Fibroblast of lung (primary cell): Measurements from ENCODE around the gene PRTN3.

Experiments
- CTCF ChIP-seq, 2 donors: IDR thresholded peaks in 1 of 2; conservative IDR thresholded peaks in 1 of 2; 1 replicate in 1 of 2; 2 replicates in 1 of 2; pipeline ENCODE4 v1.5.1; 2011 to 2012; ENCODE audit warnings: low read length in 2 of 2, control low read depth in 1 of 2, inconsistent platforms in 1 of 2, low read depth in 1 of 2, mild to moderate bottlenecking in 1 of 2
- EZH2 ChIP-seq: IDR thresholded peaks from 2 replicates; pipeline ENCODE4 v1.5.1; 2012; ENCODE audit warnings: low read length, control low read depth, mild to moderate bottlenecking; ENCODE audit errors: missing control alignments

- TF ChIP-seq CTCF (conservative IDR thresholded peaks at IDR 0.05 in 1 of 2, IDR thresholded peaks at IDR 0.05 in 1 of 2; ENCODE audit: low read depth in 1 of 2, low read length in 2 of 2) = no peak
- no peak for TF ChIP-seq EZH2
Observed at GRCh38 chr19:885536-886224, 44.9 kb downstream of the PRTN3 start.
